HG03378 (cell line): ENCODE results near the gene GRM5.

ENCODE experiments used
- ATAC-seq: cut with Tn5 transposase; IDR thresholded peaks from one replicate; pipeline ENCODE4 v1.9.1; 2021; ENCODE audit warnings: mild to moderate bottlenecking, moderate library complexity; ENCODE audit not compliant: unreplicated experiment

Gene GRM5

GRCh38 chr11:88623531-88623930 is 442.3 kb downstream of the GRM5 start:
- no peak for ATAC-seq

DNA sequence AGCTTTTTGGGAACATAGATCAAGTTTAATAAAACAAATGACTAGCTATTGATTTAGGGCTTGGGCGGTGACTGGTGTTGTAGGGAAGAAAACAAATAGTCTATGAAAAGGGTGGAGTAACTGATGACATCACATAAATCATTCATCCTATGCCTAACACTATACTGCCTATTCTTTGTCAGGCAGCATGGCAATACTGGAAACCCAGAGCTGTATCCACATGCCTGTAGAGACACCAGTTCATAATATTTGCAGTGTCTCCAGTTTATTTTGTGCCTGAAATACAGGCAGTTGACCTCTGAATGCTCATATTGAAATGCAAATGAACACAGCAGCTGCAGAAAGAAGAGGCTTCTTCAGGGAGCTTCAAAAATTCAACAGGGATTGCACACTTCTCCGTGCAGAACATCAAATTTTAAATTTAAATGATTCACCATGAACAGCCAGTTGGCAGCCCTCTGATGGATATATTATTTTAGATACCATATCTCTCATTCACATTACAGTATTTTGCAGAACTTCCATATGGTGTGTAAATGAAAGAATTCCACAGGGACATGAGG is 445.1 kb downstream of the GRM5 start:
- ATAC-seq: no peak

GRCh38 chr11:88619656-88620385 is 446.0 kb downstream of the GRM5 start:
- ATAC-seq: no peak

DNA sequence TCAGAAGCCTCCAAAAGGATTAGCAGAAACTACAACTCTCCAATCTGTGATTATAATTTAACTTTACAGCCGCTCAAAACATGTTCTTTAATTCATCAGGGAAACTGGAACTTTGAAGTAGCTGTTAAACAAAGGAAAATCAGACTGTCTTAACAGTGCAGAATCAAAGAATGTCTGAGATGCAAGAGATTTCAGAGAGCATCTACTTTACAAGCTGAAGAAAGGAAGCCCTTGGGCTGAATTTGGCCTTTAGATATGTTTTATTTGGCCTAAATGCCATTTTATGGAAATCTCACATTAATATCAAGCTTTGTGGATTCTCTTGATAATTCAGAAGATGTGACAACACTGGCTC is 446.7 kb downstream of the GRM5 start:
- no peak for ATAC-seq

DNA sequence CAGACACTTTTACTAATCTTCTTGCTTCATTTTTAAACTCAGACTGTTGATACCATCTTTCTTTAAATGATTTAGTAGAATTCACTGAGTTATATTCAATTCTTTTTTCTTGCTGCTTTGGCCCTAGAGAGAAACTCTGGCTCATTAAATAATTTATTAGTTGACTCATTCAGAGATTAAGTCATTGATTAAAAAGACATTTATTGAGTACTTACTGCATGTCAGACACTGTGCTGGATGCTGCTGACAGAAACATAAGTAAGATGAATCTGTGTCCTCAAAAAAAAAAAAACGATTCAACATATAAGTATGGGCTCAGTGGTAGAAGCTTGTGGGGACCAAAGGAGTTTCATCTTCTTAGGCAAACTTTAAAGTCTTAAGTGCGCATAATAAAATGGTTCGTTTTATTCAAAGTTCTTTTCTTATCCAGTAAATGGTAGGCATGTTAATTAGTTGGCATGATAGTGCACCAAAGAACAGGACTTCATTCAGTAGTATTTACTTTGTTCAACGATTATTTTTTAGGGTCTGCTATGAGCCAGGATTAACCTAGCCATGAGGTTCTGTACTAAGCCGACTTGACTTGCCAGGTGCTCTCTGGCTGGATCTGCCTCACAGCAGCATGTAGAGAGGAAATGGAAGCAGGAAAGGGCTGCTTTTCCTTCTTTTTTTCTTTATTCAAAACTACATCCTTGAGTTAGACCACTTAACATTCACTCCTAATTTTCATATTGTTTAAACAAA is 447.3 kb downstream of the GRM5 start:
- no peak for ATAC-seq

GRCh38 chr11:88617226-88617625 is 448.6 kb downstream of the GRM5 start:
- ATAC-seq: no peak

DNA sequence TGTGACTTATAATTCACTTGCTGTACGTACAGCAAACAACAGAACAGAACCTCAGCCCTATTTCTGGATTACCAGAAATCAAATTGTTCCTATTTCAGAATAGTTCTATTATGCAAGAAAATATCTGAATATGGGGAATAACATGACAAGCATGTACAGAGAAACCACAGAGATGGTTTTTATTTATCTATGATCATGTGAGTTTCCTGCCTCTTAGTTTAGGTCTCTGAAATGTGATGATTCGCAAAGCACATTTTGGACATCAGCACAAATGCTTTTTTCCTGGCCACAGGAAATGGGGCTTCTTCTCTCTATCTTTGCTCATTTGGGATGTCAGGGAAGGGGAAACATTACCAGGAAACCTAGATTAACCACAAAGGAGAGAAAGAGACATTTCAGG is 461.5 kb downstream of the GRM5 start:
- no peak for ATAC-seq

- no peak for ATAC-seq
Observed at GRCh38 chr11:88603091-88603867, 462.5 kb downstream of the GRM5 start.

DNA sequence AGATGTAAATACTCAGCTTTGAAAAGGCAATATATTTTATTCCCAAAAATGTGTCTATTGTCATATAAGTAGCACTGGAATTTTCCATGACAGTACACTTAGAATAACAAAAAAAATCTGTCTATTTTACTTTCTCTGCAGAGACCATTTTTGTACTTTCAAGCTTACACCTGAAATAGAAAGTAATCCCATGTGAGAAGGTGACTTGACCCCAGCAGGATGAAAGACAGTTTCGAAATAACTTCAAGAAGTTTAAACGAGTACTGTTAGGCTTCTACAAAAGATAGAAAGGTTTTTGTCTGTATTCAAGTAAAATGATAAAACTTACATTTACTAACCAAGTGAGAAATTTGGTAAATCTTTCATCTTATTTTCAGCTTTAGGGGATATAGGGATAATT is 468.4 kb downstream of the GRM5 start:
- ATAC-seq: no peak

DNA sequence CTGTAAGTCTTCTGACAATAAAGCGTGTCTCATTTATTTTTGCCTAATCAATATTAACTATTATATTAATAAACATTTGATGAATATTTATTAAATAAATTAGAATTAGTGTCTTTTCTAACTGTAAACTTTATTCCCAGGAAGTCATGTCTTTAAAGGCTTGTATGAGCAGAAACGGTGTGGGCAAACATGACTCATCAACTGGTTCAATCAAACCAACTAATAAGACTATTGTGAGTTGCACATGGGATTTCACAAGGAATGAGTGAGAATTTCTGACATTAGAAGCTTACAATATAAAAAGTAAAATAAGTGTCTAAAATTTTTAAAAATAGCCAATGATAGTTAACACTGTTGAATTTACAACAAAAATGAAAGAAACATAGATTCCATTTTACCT is 469.0 kb downstream of the GRM5 start:
- ATAC-seq: no peak

GRCh38 chr11:88594274-88594950 is 471.4 kb downstream of the GRM5 start:
- no peak for ATAC-seq

DNA sequence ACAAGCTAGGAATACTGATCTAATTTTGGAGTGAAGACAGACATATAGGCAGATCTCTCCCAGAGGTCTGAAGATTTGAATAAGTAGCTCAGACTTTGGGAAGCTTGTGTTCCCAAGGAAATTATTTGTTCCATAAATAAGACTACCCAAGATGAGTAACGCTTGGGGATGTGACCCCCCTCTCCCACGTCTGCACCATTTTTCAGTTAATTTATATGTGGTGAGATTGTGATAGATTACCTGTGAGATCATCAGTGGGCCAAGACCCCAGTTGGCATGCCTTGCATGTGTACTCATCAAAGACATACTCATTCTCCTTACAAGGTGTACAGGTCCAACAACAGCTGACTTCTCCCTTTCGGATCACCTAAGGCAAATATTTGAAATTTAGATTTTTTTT is 475.4 kb downstream of the GRM5 start:
- no peak for ATAC-seq

- no peak for ATAC-seq
Observed at GRCh38 chr11:88583251-88583650, 482.5 kb downstream of the GRM5 start.

DNA sequence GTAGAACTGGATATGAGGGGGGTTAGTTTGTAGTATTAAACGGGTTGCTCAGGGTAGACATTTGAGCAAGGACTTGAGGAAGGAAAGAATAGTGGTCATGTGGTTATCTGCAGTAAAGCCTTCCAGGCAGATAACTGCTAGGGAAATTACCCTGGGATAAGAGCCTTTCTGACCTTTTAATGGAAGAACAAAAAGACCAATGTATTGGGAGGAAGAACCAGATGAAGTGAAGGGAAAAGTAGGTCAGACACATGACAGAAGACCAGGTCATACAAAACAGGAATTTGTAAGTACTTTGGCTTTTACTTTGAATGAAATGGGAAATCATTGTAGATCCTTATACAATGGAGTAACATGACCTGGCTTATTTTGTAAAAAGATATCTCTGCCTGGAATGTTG is 486.3 kb downstream of the GRM5 start:
- no peak for ATAC-seq

GRCh38 chr11:88576741-88577140 is 489.0 kb downstream of the GRM5 start:
- no peak for ATAC-seq

DNA sequence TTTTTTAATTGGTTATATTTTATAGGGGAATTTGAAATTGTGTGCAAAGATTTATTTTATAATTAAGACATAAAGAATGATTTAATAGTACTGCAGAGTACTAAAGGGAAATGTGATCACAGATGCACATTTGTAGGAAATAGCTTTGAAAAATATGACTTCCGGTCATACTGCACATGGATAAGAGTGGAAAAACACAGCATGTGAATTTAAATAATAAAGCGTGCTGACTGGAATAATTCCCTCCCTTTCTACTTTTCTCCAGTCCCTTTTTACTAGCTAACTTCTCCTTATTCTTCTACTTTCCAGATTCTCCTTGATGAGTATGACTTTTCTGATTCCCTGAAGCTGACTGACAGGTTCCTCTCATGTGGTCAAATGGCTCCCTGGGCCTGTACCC is 489.9 kb downstream of the GRM5 start:
- ATAC-seq: no peak

GRCh38 chr11:88569342-88569741 is 496.4 kb downstream of the GRM5 start:
- no peak for ATAC-seq

DNA sequence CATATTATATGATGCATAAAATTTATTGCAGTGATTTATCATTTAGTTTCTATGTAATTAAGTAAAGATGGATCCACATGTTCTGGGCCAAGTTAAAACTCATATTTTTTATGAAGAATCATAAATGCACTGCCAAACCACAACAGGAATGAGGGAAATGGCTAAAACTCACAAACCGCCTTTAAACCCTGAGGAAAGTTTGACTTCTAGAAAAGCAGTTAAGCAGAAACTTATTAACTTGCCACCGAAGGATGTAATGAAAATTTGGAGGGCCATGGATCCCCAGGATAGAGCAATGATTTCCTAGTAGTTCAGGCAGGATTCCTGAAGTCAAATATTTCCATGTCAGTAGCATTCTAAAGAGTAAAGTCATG is 510.0 kb downstream of the GRM5 start:
- no peak for ATAC-seq

GRCh38 chr11:88555018-88555828 is 510.6 kb downstream of the GRM5 start:
- no peak for ATAC-seq

GRCh38 chr11:88553204-88553603 is 512.6 kb downstream of the GRM5 start:
- ATAC-seq: no peak
